ENCODE measurements around the gene SLCO3A1. TPM values are rescaled to one million over a fixed set of nuclear protein-coding genes. Genes with fewer than 3 reads are reported as not detected.

The SLCO3A1 gene
- total RNA-seq, 1 experiment from 2014 or later = 37.8 TPM

- no peaks in the 10 kb centered on the region for H3K9me2 ChIP-seq (ENCODE audit: insufficient read depth)
- ChIA-PET CTCF (no interaction called here), POLR2A (ENCODE audit: unreplicated experiment) (no interaction called here)
- no peaks in the 10 kb centered on the region for H3K4me1 ChIP-seq (replicated peaks; ENCODE audit: insufficient read depth)
- no peak overlapping the region for H2AFZ ChIP-seq
- no peak for DNase-seq
- no peaks in the 10 kb centered on the region for H3K9me3 ChIP-seq (ENCODE audit: insufficient read depth, low read depth)
- no peaks in the 10 kb centered on the region for H3K27me3 ChIP-seq (ENCODE audit: insufficient read depth, low read depth)
- H3K36me3 ChIP-seq (ENCODE audit: low read depth) = no peaks in the 10 kb centered on the region
- H3K79me2 ChIP-seq (ENCODE audit: low read depth) = peaks cover 8% of the 10 kb centered on the region; the same call in 1 of the 2 replicates
- TF ChIP-seq EZH2 (IDR thresholded peaks at IDR 0.05; ENCODE audit: low read depth) (no peak), CTCF (conservative IDR thresholded peaks at IDR 0.05) (no peak)
- no peaks in the 10 kb centered on the region for H4K20me1 ChIP-seq (ENCODE audit: insufficient read depth)
- BruUV-seq (replicated peaks) = no TSS peak
- no peaks in the 10 kb centered on the region; the same call in 1 of the 2 replicates for H3F3A ChIP-seq (ENCODE audit: insufficient read depth, low read depth)
- H3K4me2 ChIP-seq = no peak overlapping the region
- H3K4me3 ChIP-seq = no peak overlapping the region
- H3K27ac ChIP-seq = no peak overlapping the region
- intact Hi-C loops (cut with micrococcal nuclease; ENCODE audit: unreplicated experiment) = no loop called here
Measured at GRCh38 chr15:91909574-91909973, 56.1 kb downstream of the SLCO3A1 start.

GRCh38 chr15:91911844-91912243, 58.3 kb downstream of the SLCO3A1 start:
- H4K20me1 ChIP-seq (ENCODE audit: insufficient read depth) = no peaks in the 10 kb centered on the region
- no TSS peak for BruUV-seq (replicated peaks)
- H3F3A ChIP-seq (ENCODE audit: insufficient read depth, low read depth) = no peaks in the 10 kb centered on the region; the same call in 1 of the 2 replicates
- no peaks in the 10 kb centered on the region for H3K36me3 ChIP-seq (ENCODE audit: low read depth)
- no peaks in the 10 kb centered on the region for H3K9me3 ChIP-seq (ENCODE audit: insufficient read depth, low read depth)
- ChIA-PET POLR2A (ENCODE audit: unreplicated experiment) (no interaction called here), CTCF (no interaction called here)
- H2AFZ ChIP-seq = no peak overlapping the region
- no peaks in the 10 kb centered on the region for H3K4me1 ChIP-seq (replicated peaks; ENCODE audit: insufficient read depth)
- TF ChIP-seq EZH2 (IDR thresholded peaks at IDR 0.05; ENCODE audit: low read depth) = no peak
- no peak for TF ChIP-seq CTCF (conservative IDR thresholded peaks at IDR 0.05)
- intact Hi-C loops (cut with micrococcal nuclease; ENCODE audit: unreplicated experiment) = no loop called here
- H3K27me3 ChIP-seq (ENCODE audit: insufficient read depth, low read depth) = no peaks in the 10 kb centered on the region
- H3K27ac ChIP-seq = no peak overlapping the region
- H3K79me2 ChIP-seq (ENCODE audit: low read depth) = 0 out of 2 replicates have a peak, but pooled peaks cover 3% of the 10 kb centered on the region
- H3K9me2 ChIP-seq (ENCODE audit: insufficient read depth) = no peaks in the 10 kb centered on the region
- H3K4me3 ChIP-seq = no peak overlapping the region
- no peak for DNase-seq
- no peak overlapping the region for H3K4me2 ChIP-seq

DNA sequence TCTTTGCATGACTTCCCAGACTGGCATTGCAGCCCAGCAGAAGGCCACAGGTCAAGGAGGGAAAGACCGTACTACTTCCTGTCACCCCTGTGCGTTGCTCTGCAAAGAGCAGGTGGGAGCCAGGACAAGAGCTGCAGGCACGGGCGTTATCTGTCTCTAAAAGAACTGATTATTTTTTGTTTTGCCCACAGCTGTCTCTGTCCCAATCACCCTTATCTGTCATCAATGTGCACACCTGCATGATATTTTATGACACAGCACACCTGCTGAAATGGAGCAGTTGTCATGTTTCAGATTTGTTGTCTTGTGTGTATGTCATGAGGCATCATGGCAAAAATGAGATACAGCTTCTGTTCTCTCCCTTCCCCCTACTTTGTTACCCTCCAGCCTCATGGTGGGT, 58.8 kb downstream of the SLCO3A1 start:
- Histone ChIP-seq H3K4me3 (no peak overlapping the region), H4K20me1 (ENCODE audit: insufficient read depth) (no peaks in the 10 kb centered on the region), H2AFZ (no peak overlapping the region), H3K27me3 (ENCODE audit: insufficient read depth, low read depth) (no peaks in the 10 kb centered on the region), H3K36me3 (ENCODE audit: low read depth) (no peaks in the 10 kb centered on the region), H3K4me1 (replicated peaks; ENCODE audit: insufficient read depth) (no peaks in the 10 kb centered on the region), H3K27ac (no peak overlapping the region), H3K79me2 (ENCODE audit: low read depth) (0 out of 2 replicates have a peak, but pooled peaks cover 3% of the 10 kb centered on the region), H3K9me3 (ENCODE audit: insufficient read depth, low read depth) (no peaks in the 10 kb centered on the region), H3F3A (ENCODE audit: insufficient read depth, low read depth) (no peaks in the 10 kb centered on the region; the same call in 1 of the 2 replicates), H3K9me2 (ENCODE audit: insufficient read depth) (no peaks in the 10 kb centered on the region), H3K4me2 (no peak overlapping the region)
- intact Hi-C loops (cut with micrococcal nuclease; ENCODE audit: unreplicated experiment) = no loop called here
- DNase-seq = no peak
- no TSS peak for BruUV-seq (replicated peaks)
- POLR2A ChIA-PET (ENCODE audit: unreplicated experiment) = interaction anchor here (0.6 kb wide), 1 partner anchor 19 kb away, joined by 3 read pairs; no protein-coding TSS in a partner anchor
- TF ChIP-seq EZH2 (IDR thresholded peaks at IDR 0.05; ENCODE audit: low read depth) (no peak), CTCF (conservative IDR thresholded peaks at IDR 0.05) (no peak)
- CTCF ChIA-PET = no interaction called here

Measured in PC-9 (cell line).